ENCODE measurements around the gene LUZP1. TPM values are rescaled to one million over a fixed set of nuclear protein-coding genes. Genes with fewer than 3 reads are reported as not detected.

LUZP1 gene
- polyA plus RNA-seq, 1 donor, result 12.5 TPM

DNA sequence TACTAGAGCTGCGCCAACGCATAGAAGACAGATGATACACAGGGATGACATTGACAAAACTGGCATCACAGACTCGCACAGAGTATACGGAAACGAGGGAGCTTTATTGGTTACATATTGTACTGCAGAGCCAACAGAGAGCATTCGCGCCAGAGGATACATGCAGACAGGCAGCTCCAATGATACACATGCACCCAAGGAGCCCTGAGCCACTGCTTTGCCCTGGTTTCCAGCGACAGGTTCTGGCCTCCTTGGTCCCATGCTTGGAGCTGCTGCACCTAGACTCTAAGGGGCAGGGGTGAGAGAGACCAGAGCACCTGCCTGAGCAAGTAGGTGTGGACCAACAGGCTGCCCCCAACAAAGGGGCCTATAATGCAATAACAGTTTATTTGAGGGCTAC, 83.8 kb downstream of the LUZP1 start:
- DNase-seq (ENCODE audit: low read depth), result no peak

DNA sequence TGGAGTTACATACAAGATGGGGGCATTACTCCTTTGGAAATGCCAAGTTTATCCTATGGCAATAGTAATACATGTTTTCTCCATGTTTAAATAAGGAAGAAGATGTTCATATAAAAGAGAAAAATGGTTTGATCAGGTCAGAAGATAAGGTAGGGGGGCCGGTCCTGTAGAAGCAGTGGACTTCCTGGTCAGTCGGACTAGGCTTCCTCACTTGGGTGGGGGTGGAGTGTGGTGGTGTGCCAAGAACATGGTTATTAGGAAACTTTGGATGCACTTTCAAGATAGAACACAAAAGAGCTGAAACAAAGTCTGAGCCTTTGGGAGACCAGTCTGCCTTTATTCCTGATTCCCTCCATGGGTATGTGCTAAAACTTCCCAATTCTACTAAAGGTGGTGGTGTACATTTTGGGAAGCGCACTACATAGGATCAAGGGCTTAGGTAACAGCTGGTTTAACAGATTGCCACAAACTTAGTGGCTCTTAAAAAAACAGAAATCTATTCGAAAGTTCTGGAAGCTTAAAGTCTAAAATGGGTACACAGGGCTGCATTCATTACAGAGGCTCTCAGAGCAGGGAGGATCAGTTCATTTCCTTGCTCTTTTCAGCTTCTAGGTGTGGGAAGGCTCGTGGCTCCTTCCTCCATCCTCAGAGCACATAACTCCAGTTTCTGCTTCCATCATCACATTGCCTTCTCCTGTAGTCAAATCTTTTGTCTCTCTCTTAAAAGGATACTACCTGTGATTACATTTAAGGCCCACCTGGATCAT, 84.8 kb downstream of the LUZP1 start:
- DNase-seq (ENCODE audit: low read depth), result no peak

- no peak for DNase-seq (ENCODE audit: low read depth)
Observed at GRCh38 chr1:23081376-23081775, 87.3 kb downstream of the LUZP1 start.

DNA sequence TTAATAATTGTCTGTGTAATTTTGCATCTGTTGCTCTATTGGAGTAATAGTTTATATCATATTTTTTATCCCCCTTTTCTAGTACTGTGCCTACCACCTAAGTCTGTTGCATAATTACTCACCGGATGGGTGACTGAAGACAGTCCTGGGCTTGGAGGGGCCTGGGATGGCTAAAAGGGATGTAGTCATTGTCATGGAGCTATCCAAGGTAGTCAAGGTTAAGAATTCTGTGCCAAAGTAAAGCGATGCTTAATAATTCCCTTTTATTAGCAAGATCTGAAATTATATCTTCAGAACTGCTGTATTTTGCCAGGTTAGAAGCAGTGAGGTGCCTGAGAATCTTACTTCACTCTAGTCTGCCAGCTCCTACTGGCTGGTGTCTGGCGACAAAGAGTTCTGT, 87.8 kb downstream of the LUZP1 start:
- no peak for DNase-seq (ENCODE audit: low read depth)

GRCh38 chr1:23079025-23079424, 89.6 kb downstream of the LUZP1 start:
- DNase-seq (ENCODE audit: low read depth), result no peak

- no peak for DNase-seq (ENCODE audit: low read depth)
Observed at GRCh38 chr1:23074012-23074411, 94.6 kb downstream of the LUZP1 start.

GRCh38 chr1:23069675-23070074, 99.0 kb downstream of the LUZP1 start:
- no peak for DNase-seq (ENCODE audit: low read depth)

GRCh38 chr1:23069149-23069548, 99.5 kb downstream of the LUZP1 start:
- no peak for DNase-seq (ENCODE audit: low read depth)

DNA sequence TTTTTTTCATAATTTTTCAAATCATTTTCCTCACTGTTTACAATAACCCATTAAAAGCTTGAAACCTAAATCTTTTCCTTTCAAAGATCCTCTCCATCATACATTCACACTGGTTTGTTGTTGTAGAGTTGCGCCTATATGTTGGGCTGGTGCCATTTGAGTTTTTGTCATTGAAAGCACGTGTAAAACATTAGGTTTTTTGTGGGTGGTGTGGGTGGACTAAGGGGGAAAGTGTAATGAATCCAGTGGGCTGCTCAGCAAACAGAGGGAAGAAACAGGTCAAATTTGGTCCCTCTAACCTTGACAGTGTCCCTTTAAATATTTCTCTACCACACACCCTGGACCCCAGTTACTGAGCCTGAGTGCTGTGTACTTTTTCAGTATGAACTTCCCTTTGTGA, 102.6 kb downstream of the LUZP1 start:
- DNase-seq (ENCODE audit: low read depth), result no peak

- no peak for DNase-seq (ENCODE audit: low read depth)
Observed at GRCh38 chr1:23065385-23065784, 103.3 kb downstream of the LUZP1 start.

- DNase-seq (ENCODE audit: low read depth), result no peak
Observed at GRCh38 chr1:23062271-23062670, 106.4 kb downstream of the LUZP1 start.

DNA sequence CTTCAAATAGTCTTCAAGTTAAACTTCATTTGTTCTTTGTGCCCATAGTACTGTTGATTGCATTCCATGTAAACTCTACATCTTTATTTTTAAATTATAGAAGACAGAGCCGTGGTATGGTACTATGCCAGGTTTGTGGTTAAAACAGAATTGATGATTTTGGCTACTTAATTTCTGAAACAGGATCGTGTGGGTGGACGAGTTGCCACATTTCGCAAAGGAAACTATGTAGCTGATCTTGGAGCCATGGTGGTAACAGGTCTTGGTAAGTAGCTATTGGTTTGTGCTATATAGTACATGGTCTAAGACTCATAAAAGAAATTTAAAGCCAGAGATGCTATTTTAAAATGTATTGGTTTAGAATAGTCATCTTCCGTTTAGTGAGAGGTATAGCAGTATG, 111.4 kb downstream of the LUZP1 start:
- DNase-seq (ENCODE audit: low read depth), result no peak

DNA sequence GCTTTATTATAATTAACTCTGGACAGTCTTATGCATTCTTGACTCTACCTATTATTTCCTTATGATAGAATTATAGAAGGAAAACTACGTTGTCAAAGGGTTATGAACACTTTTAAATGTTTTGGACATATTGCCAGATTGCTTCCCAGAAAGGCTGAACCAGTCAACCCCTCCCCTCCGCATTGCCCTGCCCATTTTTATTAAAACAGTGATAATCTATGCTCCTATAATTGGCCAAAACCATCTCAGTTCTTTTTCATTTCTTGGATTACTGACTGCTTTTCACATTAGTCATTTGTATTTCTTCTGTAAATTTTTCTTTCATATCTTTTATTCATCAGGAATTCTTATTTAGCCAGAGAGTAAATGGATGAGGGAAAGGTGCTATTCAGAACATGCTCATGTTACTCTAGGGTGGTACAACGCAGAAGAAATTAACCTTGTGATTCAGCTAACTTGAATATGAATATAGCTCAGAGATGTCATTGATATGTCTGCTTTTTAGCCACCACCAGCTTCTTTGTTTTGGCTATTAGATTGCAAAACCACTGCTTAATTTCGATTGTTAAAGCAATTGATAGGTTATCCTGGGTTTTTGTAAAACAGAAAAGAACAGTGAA, 117.3 kb downstream of the LUZP1 start:
- DNase-seq (ENCODE audit: low read depth), result no peak

DNA sequence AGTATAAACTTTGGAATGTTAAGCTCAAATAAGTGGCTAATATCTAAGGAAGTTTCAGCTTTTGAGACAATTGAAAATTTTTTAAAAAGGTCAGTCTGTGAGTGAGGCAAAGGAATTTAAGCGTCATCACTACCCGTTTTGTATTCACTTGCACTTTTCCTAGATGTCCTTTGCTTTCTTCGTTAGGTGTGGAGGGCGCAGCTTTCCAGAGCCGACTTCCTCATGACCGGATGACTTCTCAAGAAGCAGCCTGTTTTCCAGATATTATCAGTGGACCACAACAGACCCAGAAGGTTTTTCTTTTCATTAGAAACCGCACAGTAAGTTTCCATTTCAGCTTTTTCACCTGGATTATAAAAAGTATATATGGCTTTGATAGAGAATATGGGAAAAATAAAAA, 118.5 kb downstream of the LUZP1 start:
- DNase-seq (ENCODE audit: low read depth), result no peak

- no peak for DNase-seq (ENCODE audit: low read depth)
Observed at GRCh38 chr1:23044035-23044434, 124.6 kb downstream of the LUZP1 start.

GRCh38 chr1:23040509-23040908, 128.1 kb downstream of the LUZP1 start:
- DNase-seq (ENCODE audit: low read depth), result no peak

DNA sequence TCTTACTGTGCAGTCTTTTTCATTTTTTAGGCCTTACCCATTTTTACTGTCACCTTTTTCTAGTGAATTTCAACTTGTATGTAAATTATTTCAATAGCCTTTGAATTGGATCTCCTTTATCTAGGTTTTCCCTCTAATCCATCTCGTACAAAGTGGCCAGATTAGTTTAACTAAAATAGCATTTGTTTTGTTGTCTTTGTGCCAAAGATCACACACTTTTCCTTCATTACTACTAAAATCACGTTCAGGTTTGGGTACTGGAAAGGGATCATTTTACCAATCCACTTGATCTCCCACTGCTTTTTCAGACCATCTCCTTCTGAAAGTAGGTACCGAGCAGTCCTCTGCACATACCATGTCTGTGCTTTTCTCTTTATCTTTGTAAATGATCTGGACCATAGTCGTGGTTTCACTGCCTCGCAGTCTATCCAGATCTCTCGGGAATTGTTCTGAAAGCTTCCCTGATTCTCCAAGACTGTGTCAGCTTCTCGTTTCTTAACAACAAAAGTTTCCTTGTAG, 129.3 kb downstream of the LUZP1 start:
- no peak for DNase-seq (ENCODE audit: low read depth)

GRCh38 chr1:23037081-23037740, 131.4 kb downstream of the LUZP1 start:
- no peak for DNase-seq (ENCODE audit: low read depth)

- DNase-seq (ENCODE audit: low read depth), result no peak
Observed at GRCh38 chr1:23035823-23036452, 132.7 kb downstream of the LUZP1 start.

Measured in forelimb muscle (tissue), 1 donor.